Esophagus squamous epithelium (tissue), 4 donors: Measurements from ENCODE around the gene TRIM31.

ENCODE experiments used
- POLR2A ChIP-seq, 4 donors: fragments of 450-650 bp; IDR thresholded peaks; one replicate each; pipeline ENCODE4 v1.6.1; 2017; ENCODE audit warnings: antibody characterized with exemption in 4 of 4, mild to moderate bottlenecking in 4 of 4, moderate library complexity in 3 of 4
- TF ChIP-seq, protein P1 (sequence below), 6 experiments: fragments of 450-650 bp in 4 of 6; fragments of 200-600 bp in 2 of 6; sonication (generic) in 2 of 6; IDR thresholded peaks; one replicate each; pipeline ENCODE4 v1.5.1; 2016 to 2019; ENCODE audit warnings: antibody characterized with exemption in 6 of 6, mild to moderate bottlenecking in 4 of 6, moderate library complexity in 4 of 6

DNA sequence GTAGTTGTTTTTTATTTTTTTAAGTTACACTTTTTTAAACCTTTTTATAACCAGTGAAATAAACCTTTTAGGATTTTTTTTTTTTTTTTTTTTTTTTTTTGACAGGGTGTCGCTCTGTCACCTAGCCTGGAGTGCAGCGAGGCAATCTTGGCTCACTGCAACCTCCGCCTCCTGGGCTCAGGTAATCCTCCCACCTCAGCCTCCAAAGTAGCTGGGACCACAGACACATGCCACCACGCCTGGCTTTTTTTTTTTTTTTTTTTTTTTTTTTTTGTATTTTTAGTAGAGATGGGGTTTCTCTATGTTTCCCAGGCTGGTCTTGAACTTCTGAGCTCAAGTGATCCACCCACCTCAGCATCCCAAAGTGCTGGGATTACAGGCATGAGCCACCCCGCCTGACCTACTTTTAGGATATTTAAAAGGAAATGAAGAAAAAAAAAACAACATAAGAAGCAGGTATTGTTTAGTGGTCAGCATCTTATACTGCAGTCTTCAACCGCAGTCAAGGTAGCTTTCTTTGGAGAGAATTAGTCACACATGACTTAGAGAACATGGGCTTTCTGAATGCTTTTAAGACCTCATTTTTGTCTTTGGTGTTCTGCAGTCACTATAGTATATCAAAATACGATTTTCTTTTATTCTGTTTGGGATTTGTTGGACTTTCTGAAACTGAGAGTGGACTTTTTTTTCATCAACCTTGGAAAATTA is 50.3 kb downstream of the TRIM31 start:
- TF ChIP-seq, protein P1, sequence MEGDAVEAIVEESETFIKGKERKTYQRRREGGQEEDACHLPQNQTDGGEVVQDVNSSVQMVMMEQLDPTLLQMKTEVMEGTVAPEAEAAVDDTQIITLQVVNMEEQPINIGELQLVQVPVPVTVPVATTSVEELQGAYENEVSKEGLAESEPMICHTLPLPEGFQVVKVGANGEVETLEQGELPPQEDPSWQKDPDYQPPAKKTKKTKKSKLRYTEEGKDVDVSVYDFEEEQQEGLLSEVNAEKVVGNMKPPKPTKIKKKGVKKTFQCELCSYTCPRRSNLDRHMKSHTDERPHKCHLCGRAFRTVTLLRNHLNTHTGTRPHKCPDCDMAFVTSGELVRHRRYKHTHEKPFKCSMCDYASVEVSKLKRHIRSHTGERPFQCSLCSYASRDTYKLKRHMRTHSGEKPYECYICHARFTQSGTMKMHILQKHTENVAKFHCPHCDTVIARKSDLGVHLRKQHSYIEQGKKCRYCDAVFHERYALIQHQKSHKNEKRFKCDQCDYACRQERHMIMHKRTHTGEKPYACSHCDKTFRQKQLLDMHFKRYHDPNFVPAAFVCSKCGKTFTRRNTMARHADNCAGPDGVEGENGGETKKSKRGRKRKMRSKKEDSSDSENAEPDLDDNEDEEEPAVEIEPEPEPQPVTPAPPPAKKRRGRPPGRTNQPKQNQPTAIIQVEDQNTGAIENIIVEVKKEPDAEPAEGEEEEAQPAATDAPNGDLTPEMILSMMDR (IDR thresholded peaks at IDR 0.05), result no peak
- no peak for TF ChIP-seq POLR2A (IDR thresholded peaks at IDR 0.05)
